Measurements from ENCODE around the gene CLMP.

GRCh38 chr11:123034597-123034996 lies 160.5 kb downstream of the CLMP start:
- TF ChIP-seq CTCF (IDR thresholded peaks at IDR 0.05; ENCODE audit: extremely low read depth in 1 of 2, insufficient read depth in 1 of 2, low read depth in 1 of 2, low read length in 2 of 2) (no peak), EZH2 (IDR thresholded peaks at IDR 0.05; ENCODE audit: borderline replicate concordance, low read depth, low read length, severe bottlenecking) (no peak), POLR2A (IDR thresholded peaks at IDR 0.05; ENCODE audit: low read depth, low read length) (no peak), POLR2AphosphoS5 (IDR thresholded peaks at IDR 0.05; ENCODE audit: insufficient read depth, low read depth, low read length) (no peak), MAX (IDR thresholded peaks at IDR 0.05; ENCODE audit: insufficient read depth, insufficient read length) (no peak), GATA2 (IDR thresholded peaks at IDR 0.05; ENCODE audit: insufficient read depth, insufficient read length, low read depth, low read length) (no peak)
